Brain microvascular endothelial cell (primary cell): ENCODE results near the gene NRXN3.
A peak's percentile ranks its signal among the peaks of the same experiment; 100 is the strongest.

ENCODE experiments used
- DNase-seq: peaks from one replicate; pipeline ENCODE4 v3.0.0-alpha.2; 2020
- H3K27ac ChIP-seq: fragments of 250-450 bp; sonication (Bioruptor Pico); 2 replicates; pipeline ENCODE4 v1.5.1; 2020; ENCODE audit warnings: mild to moderate bottlenecking, moderate library complexity
- H3K27me3 ChIP-seq: fragments of 250-450 bp; sonication (Bioruptor Pico); replicated peaks from 2 replicates; pipeline ENCODE4 v1.5.1; 2020; ENCODE audit warnings: mild to moderate bottlenecking
- H3K36me3 ChIP-seq: fragments of 250-450 bp; sonication (Bioruptor Pico); replicated peaks from 2 replicates; pipeline ENCODE4 v1.5.1; 2020; ENCODE audit warnings: mild to moderate bottlenecking
- H3K4me3 ChIP-seq: 2 replicates; pipeline ENCODE4 v1.5.1; 2011; ENCODE audit warnings: low read depth, mild to moderate bottlenecking, control low read depth, low read length, moderate library complexity
- CTCF ChIP-seq: IDR thresholded peaks from 2 replicates; pipeline ENCODE4 v1.5.1; 2011; ENCODE audit warnings: low read depth, mild to moderate bottlenecking, moderate library complexity, low read length, control low read depth, inconsistent platforms; ENCODE audit errors: missing control alignments
- in situ Hi-C: cut with HindIII; loops from 2 replicates; pipeline ENCODE4 v1.10.0; 2017; ENCODE audit warnings: low sequenced_read_pairs, low pct_ligation_motif_present

Gene NRXN3

GRCh38 chr14:79564371-79564770, 1394.2 kb downstream of the NRXN3 start:
- peak; percentile 78 for DNase-seq
- Histone ChIP-seq H3K27ac (no peak overlapping the region), H3K27me3 (no peaks in the 10 kb centered on the region), H3K4me3 (no peak overlapping the region), H3K36me3 (no peaks in the 10 kb centered on the region)
- in situ Hi-C loops, result no loop called here
- no peak for TF ChIP-seq CTCF

DNA sequence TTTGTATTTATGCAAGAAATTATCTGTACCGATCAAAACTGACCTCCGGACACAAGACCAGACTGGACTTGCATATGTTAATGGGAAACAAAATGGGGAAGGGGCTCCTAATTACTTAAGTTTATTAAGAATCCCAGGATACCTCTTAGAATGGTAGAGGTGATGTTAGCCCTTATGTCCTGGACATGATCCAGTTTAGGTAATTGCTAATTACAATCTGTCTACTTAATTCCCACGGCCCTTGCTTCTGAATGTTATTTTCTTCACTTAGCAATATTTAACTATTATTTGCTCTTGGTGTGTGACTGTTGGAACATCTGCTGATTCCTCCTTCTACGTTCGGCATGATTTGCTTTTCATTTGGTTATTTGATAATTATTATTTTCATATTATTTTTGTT, 1397.1 kb downstream of the NRXN3 start:
- no peaks in the 10 kb centered on the region for H3K27me3 ChIP-seq
- H3K4me3 ChIP-seq, result no peak overlapping the region
- DNase-seq, result no peak
- in situ Hi-C loops, result no loop called here
- H3K36me3 ChIP-seq, result no peaks in the 10 kb centered on the region
- no peak for TF ChIP-seq CTCF
- H3K27ac ChIP-seq, result no peak overlapping the region

DNA sequence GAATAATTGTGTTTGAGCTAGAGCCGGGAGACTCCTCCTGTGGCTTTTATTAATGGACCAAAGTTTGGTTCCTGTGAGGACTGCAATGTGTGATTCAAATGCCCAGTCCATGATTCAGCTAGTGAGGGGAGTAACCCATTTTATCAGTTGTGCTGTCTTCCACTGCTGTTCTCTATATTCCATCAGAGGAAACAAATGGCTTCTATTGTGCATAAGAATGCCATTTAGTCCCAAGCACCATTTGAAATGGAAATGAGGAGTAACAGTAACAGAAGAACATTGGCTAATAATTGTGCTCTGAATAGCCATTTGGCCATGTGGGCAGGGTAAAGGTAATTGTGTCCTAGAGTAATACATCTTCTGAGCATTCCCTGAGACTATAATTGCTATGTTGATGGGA, 1398.4 kb downstream of the NRXN3 start:
- no peak overlapping the region for H3K27ac ChIP-seq
- H3K27me3 ChIP-seq, result no peaks in the 10 kb centered on the region
- no peak overlapping the region for H3K4me3 ChIP-seq
- DNase-seq, result no peak
- no peak for TF ChIP-seq CTCF
- no peaks in the 10 kb centered on the region for H3K36me3 ChIP-seq
- in situ Hi-C loops, result no loop called here

- Histone ChIP-seq H3K27me3 (no peaks in the 10 kb centered on the region), H3K36me3 (no peaks in the 10 kb centered on the region), H3K27ac (no peak overlapping the region), H3K4me3 (no peak overlapping the region)
- in situ Hi-C loops, result no loop called here
- no peak for DNase-seq
- no peak for TF ChIP-seq CTCF
Measured at GRCh38 chr14:79569072-79569471, 1398.9 kb downstream of the NRXN3 start.

- H3K36me3 ChIP-seq, result no peaks in the 10 kb centered on the region
- no peak overlapping the region for H3K4me3 ChIP-seq
- no peak for TF ChIP-seq CTCF
- no peak overlapping the region for H3K27ac ChIP-seq
- no peak for DNase-seq
- in situ Hi-C loops, result no loop called here
- H3K27me3 ChIP-seq, result no peaks in the 10 kb centered on the region
Measured at GRCh38 chr14:79570648-79571047, 1400.5 kb downstream of the NRXN3 start.

DNA sequence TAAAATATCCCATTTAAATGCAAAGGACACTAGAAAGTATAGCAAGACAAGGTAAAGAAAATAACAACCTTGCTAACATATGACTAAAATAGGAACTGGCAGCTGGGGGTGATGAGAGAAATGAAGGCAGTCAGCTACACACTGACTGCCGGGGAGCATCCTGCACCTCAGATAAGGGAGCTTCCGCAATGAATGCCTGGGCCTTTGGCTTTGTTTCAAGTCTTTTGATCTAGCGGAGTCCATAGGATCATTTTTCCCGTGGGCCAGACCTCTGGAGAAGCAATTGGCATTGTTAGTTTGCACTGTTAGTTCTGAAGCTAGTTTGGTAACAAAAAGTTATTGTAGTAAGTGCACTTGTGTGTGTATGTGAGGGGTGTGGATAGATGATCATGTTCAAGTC, 1401.2 kb downstream of the NRXN3 start:
- Histone ChIP-seq H3K36me3 (no peaks in the 10 kb centered on the region), H3K4me3 (no peak overlapping the region), H3K27me3 (no peaks in the 10 kb centered on the region), H3K27ac (no peak overlapping the region)
- in situ Hi-C loops, result no loop called here
- TF ChIP-seq CTCF, result no peak
- DNase-seq, result no peak
